ENCODE results near the gene NUMBL. TPM values are rescaled to one million over a fixed set of nuclear protein-coding genes. Genes with fewer than 3 reads are reported as not detected.
A peak's percentile ranks its signal among the peaks of the same experiment; 100 is the strongest.

The NUMBL gene
- total and polyA plus RNA-seq, 4 experiments from 2014 or later = 0.35 to 20.2 (median 8.7) TPM

- no peak overlapping the region for H3K4me3 ChIP-seq (ENCODE audit: low read length in 2 of 2)
- peaks cover 36% of the 10 kb centered on the region for H3K36me3 ChIP-seq (ENCODE audit: insufficient read depth, low read length)
- ChIA-PET CTCF (ENCODE audit: partially characterized antibody) (no interaction called here), POLR2A (ENCODE audit: partially characterized antibody) (interaction anchor here (0.8 kb wide), 1 partner anchor 9 kb away, joined by 3 read pairs; the partner anchor contains the start of gene NUMBL)
- H3K27me3 ChIP-seq (ENCODE audit: insufficient read depth, low read length) = no peaks in the 10 kb centered on the region
- no peaks in the 10 kb centered on the region for H3K9me3 Mint-ChIP-seq
- no peaks in the 10 kb centered on the region for H3K27me3 Mint-ChIP-seq
- intact Hi-C loops (cut with micrococcal nuclease) = no loop called here
- no peak overlapping the region for H3K27ac Mint-ChIP-seq
- no peak for DNase-seq
- H3K4me1 ChIP-seq (ENCODE audit: insufficient read depth, low read length) = no peaks in the 10 kb centered on the region
- no peaks in the 10 kb centered on the region for H3K4me1 Mint-ChIP-seq
- H3K4me3 Mint-ChIP-seq = no peak overlapping the region
- no peaks in the 10 kb centered on the region for H3K9me3 ChIP-seq (ENCODE audit: control insufficient read depth in 1 of 2, low read length in 2 of 2)
- no peak overlapping the region for H3K27ac ChIP-seq (ENCODE audit: low read depth, low read length)
- H3K36me3 Mint-ChIP-seq = peaks cover 28 to 41% of the 10 kb centered on the region in 2 donors
These were observed 9.6 kb upstream of the NUMBL start for GRCh38 chr19:40700083-40700482.

- Mint-ChIP-seq H3K4me3 (no peak overlapping the region), H3K27ac (peak overlapping the region in 1 of 7 donors; percentile 66), H3K9me3 (no peaks in the 10 kb centered on the region), H3K4me1 (no peaks in the 10 kb centered on the region), H3K27me3 (no peaks in the 10 kb centered on the region), H3K36me3 (peaks cover 5 to 29% of the 10 kb centered on the region in 2 donors)
- ChIA-PET CTCF (ENCODE audit: partially characterized antibody) (no interaction called here), POLR2A (ENCODE audit: partially characterized antibody) (no interaction called here)
- Histone ChIP-seq H3K27ac (ENCODE audit: low read depth, low read length) (no peak overlapping the region), H3K4me3 (ENCODE audit: low read length in 2 of 2) (no peak overlapping the region), H3K36me3 (ENCODE audit: insufficient read depth, low read length) (peaks cover 9% of the 10 kb centered on the region), H3K9me3 (ENCODE audit: control insufficient read depth in 1 of 2, low read length in 2 of 2) (no peaks in the 10 kb centered on the region), H3K27me3 (ENCODE audit: insufficient read depth, low read length) (no peaks in the 10 kb centered on the region), H3K4me1 (ENCODE audit: insufficient read depth, low read length) (no peaks in the 10 kb centered on the region)
- DNase-seq = no peak
- intact Hi-C loops (cut with micrococcal nuclease) = no loop called here
These were observed 6.6 kb upstream of the NUMBL start for GRCh38 chr19:40697007-40697406.

DNA sequence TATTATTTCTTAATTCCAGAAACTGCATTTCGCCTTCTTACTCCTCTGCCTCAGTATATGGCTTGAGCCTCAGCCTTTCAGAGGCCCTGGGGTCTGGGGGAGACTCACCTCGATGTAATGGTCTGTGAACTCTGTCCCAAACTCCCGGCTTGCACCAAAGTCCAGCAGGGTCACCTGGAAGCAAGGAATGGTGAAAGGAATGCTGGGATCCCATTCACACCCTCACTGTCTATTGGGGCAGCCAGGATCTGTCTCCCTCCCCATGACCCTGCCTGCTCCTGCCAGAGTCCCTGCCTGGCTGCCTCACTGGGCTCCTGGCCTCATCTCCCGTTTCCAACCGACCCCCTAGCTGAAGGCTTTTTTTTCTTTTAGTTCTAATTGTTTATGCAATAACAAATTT lies 5.4 kb upstream of the NUMBL start:
- Mint-ChIP-seq H3K4me3 (no peak overlapping the region), H3K4me1 (peaks cover 0 to 2% (median under 1%) of the 10 kb centered on the region in 4 donors), H3K27ac (no peak overlapping the region), H3K9me3 (no peaks in the 10 kb centered on the region), H3K27me3 (no peaks in the 10 kb centered on the region), H3K36me3 (peaks cover 4 to 20% of the 10 kb centered on the region in 2 donors)
- ChIA-PET CTCF (ENCODE audit: partially characterized antibody) (no interaction called here), POLR2A (ENCODE audit: partially characterized antibody) (no interaction called here)
- intact Hi-C loops (cut with micrococcal nuclease) = no loop called here
- H3K27me3 ChIP-seq (ENCODE audit: insufficient read depth, low read length) = no peaks in the 10 kb centered on the region
- H3K36me3 ChIP-seq (ENCODE audit: insufficient read depth, low read length) = peaks cover 5% of the 10 kb centered on the region
- H3K4me1 ChIP-seq (ENCODE audit: insufficient read depth, low read length) = no peaks in the 10 kb centered on the region
- no peak for DNase-seq
- H3K4me3 ChIP-seq (ENCODE audit: low read length in 2 of 2) = no peak overlapping the region
- H3K27ac ChIP-seq (ENCODE audit: low read depth, low read length) = no peak overlapping the region
- no peaks in the 10 kb centered on the region for H3K9me3 ChIP-seq (ENCODE audit: control insufficient read depth in 1 of 2, low read length in 2 of 2)

DNA sequence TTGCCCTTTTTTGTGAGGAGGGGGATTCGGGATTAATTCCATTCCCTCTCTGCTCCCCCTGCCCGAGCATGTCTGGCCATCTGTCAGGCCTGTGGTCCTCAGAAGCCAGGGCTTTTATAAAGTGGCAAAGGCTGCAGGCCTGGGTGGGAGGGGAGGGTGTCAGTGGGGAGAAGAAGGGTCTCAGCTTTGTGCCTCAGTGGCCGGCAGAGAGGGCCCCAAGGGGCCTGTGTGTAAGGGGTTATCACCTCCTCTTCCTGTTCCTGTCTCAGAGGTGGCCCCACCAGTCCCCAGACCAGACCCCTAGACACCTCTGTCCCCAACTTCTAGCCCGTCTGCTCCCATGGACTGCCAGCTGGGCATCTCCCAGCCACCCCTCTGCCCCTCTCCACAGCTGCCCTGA lies 3.4 kb upstream of the NUMBL start:
- H3K4me3 Mint-ChIP-seq = no peak overlapping the region
- intact Hi-C loops (cut with micrococcal nuclease) = no loop called here
- peaks cover 2 to 6% (median 4%) of the 10 kb centered on the region in 4 donors for H3K4me1 Mint-ChIP-seq
- H3K27ac Mint-ChIP-seq = peak overlapping the region in 4 of 7 donors; percentile 18 to 37 (median 30)
- H3K4me3 ChIP-seq (ENCODE audit: low read length in 2 of 2) = no peak overlapping the region
- H3K4me1 ChIP-seq (ENCODE audit: insufficient read depth, low read length) = peaks cover 8% of the 10 kb centered on the region
- no peak overlapping the region for H3K27ac ChIP-seq (ENCODE audit: low read depth, low read length)
- no peaks in the 10 kb centered on the region for H3K36me3 ChIP-seq (ENCODE audit: insufficient read depth, low read length)
- DNase-seq = no peak
- ChIA-PET CTCF (ENCODE audit: partially characterized antibody) (no interaction called here), POLR2A (ENCODE audit: partially characterized antibody) (no interaction called here)
- H3K36me3 Mint-ChIP-seq = peaks cover 4 to 15% of the 10 kb centered on the region in 2 donors
- no peaks in the 10 kb centered on the region for H3K27me3 ChIP-seq (ENCODE audit: insufficient read depth, low read length)
- no peaks in the 10 kb centered on the region for H3K27me3 Mint-ChIP-seq
- no peaks in the 10 kb centered on the region for H3K9me3 ChIP-seq (ENCODE audit: control insufficient read depth in 1 of 2, low read length in 2 of 2)
- H3K9me3 Mint-ChIP-seq = no peaks in the 10 kb centered on the region

DNA sequence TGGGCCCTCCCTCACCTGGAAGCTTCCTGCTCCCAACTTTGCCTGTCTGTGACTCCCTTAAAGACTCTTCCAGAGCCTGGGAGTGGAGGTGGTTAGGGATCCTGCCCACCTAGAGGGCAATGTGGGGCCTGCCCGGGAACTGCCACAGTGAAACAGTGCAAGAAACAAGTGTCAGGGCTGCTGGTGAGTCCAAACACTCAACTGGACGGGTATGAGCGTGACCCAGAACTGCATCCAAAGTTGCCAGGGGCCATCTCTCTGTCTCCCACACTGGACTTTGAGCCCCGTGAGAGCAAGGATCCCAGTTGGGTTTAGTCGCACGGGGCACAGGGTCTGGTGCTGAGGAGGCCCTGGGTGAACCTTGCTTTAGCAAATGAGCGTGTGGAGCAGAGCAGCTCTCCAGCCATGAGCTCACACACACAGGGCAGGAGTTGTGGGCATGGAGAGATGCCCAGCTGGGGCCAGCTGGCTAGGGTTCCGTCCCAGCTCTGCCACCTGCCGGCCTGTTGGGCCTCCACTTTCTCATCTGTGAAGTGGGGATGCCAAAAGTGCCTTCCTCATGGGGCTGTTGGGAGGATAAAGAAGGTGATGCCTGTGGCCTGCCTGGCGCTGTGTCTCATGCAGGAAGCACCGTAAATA lies 2.8 kb upstream of the NUMBL start:
- H3K36me3 ChIP-seq (ENCODE audit: insufficient read depth, low read length) = no peaks in the 10 kb centered on the region
- no peak overlapping the region for H3K4me3 ChIP-seq (ENCODE audit: low read length in 2 of 2)
- H3K36me3 Mint-ChIP-seq = peaks cover 4 to 15% of the 10 kb centered on the region in 2 donors
- ChIA-PET CTCF (ENCODE audit: partially characterized antibody) (no interaction called here), POLR2A (ENCODE audit: partially characterized antibody) (no interaction called here)
- no peak overlapping the region for H3K27ac ChIP-seq (ENCODE audit: low read depth, low read length)
- intact Hi-C loops (cut with micrococcal nuclease) = no loop called here
- peaks cover 8% of the 10 kb centered on the region for H3K4me1 ChIP-seq (ENCODE audit: insufficient read depth, low read length)
- no peaks in the 10 kb centered on the region for H3K27me3 Mint-ChIP-seq
- peak overlapping the region in 2 of 7 donors; percentile 18 to 69 for H3K27ac Mint-ChIP-seq
- H3K4me3 Mint-ChIP-seq = peak overlapping the region in 1 of 8 donors; percentile 15
- no peaks in the 10 kb centered on the region for H3K27me3 ChIP-seq (ENCODE audit: insufficient read depth, low read length)
- H3K9me3 ChIP-seq (ENCODE audit: control insufficient read depth in 1 of 2, low read length in 2 of 2) = no peaks in the 10 kb centered on the region
- peaks cover 2 to 6% (median 4%) of the 10 kb centered on the region in 4 donors for H3K4me1 Mint-ChIP-seq
- DNase-seq = no peak
- no peaks in the 10 kb centered on the region for H3K9me3 Mint-ChIP-seq

DNA sequence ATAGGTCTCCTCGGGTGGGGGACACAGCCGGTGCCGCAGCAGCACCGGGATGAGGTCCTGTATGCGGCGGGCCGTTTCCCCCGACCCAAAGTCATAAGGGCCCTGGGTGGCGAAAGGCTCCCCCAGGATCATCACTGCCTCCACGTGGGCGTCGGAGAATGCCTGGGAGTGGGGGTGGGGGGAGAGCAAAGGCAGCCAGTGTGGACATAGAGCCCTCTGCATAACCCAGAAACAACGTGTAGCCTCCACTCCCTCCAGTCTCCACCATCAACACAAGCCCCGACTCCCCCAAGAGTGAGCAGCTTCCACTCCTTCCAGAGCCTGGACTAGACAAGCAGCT lies 1.7 kb upstream of the NUMBL start:
- H3K27me3 Mint-ChIP-seq = no peaks in the 10 kb centered on the region

GRCh38 chr19:40691421-40692211 lies 1.2 kb upstream of the NUMBL start:
- ChIA-PET POLR2A (ENCODE audit: partially characterized antibody) (interaction anchor here (0.8 to 2.0 kb wide), 9 partner anchors 8 to 572 kb away, joined by 3 to 16 read pairs (median 8); partner anchors contain the start of genes ACTMAP, COQ8B, HNRNPUL1 and ITPKC), CTCF (ENCODE audit: partially characterized antibody) (interaction anchor here (0.5 to 0.9 kb wide), 2 partner anchors 129 to 571 kb away, joined by 3 to 4 read pairs; no protein-coding TSS in a partner anchor)
- H3K36me3 ChIP-seq (ENCODE audit: insufficient read depth, low read length) = no peaks in the 10 kb centered on the region
- Mint-ChIP-seq H3K27ac (peak overlapping the region in 4 of 7 donors; percentile 19 to 86 (median 60)), H3K27me3 (no peaks in the 10 kb centered on the region), H3K4me3 (peak overlapping the region in 6 of 8 donors; percentile 3 to 67 (median 41)), H3K9me3 (no peaks in the 10 kb centered on the region), H3K4me1 (peaks cover 2 to 6% (median 4%) of the 10 kb centered on the region in 4 donors), H3K36me3 (peaks cover 4 to 13% of the 10 kb centered on the region in 2 donors)
- DNase-seq = no peak
- H3K27ac ChIP-seq (ENCODE audit: low read depth, low read length) = peak overlapping the region; percentile 60
- no peaks in the 10 kb centered on the region for H3K27me3 ChIP-seq (ENCODE audit: insufficient read depth, low read length)
- H3K4me3 ChIP-seq (ENCODE audit: low read length in 2 of 2) = peak overlapping the region in 1 of 2 donors; percentile 66
- H3K9me3 ChIP-seq (ENCODE audit: control insufficient read depth in 1 of 2, low read length in 2 of 2) = no peaks in the 10 kb centered on the region
- peaks cover 8% of the 10 kb centered on the region for H3K4me1 ChIP-seq (ENCODE audit: insufficient read depth, low read length)
- intact Hi-C loops (cut with micrococcal nuclease) = no loop called here

More for the DNA sequence above, 1.7 kb upstream of the NUMBL start:
- Histone ChIP-seq H3K4me1 (ENCODE audit: insufficient read depth, low read length) (peaks cover 8% of the 10 kb centered on the region), H3K36me3 (ENCODE audit: insufficient read depth, low read length) (no peaks in the 10 kb centered on the region), H3K27me3 (ENCODE audit: insufficient read depth, low read length) (no peaks in the 10 kb centered on the region), H3K9me3 (ENCODE audit: control insufficient read depth in 1 of 2, low read length in 2 of 2) (no peaks in the 10 kb centered on the region), H3K4me3 (ENCODE audit: low read length in 2 of 2) (no peak overlapping the region), H3K27ac (ENCODE audit: low read depth, low read length) (no peak overlapping the region)
- CTCF ChIA-PET (ENCODE audit: partially characterized antibody) = no interaction called here
- peak overlapping the region in 2 of 7 donors; percentile 41 to 63 for H3K27ac Mint-ChIP-seq
- intact Hi-C loops (cut with micrococcal nuclease) = no loop called here
- DNase-seq = no peak
- no peaks in the 10 kb centered on the region for H3K9me3 Mint-ChIP-seq
- H3K36me3 Mint-ChIP-seq = peaks cover 4 to 15% of the 10 kb centered on the region in 2 donors
- POLR2A ChIA-PET (ENCODE audit: partially characterized antibody) = no interaction called here
- peaks cover 2 to 6% (median 4%) of the 10 kb centered on the region in 4 donors for H3K4me1 Mint-ChIP-seq
- H3K4me3 Mint-ChIP-seq = peak overlapping the region in 3 of 8 donors; percentile 9 to 57 (median 46)
